IPS-NIHi7 (cell line): ENCODE measurements around the gene SFTPA2.
"Not testable (repeated sequence)": the region's sequence is repeated elsewhere in the genome, so short reads cannot be mapped to it uniquely, and the experiment has no call there.

ENCODE experiments used
- DNase-seq: peaks from one replicate; pipeline ENCODE4 v3.0.0; 2012; ENCODE audit warnings: mixed read lengths; ENCODE audit errors: extremely low spot score

Gene SFTPA2

GRCh38 chr10:79559726-79560125, 481 bp downstream of the SFTPA2 start:
- DNase-seq = no peak

- not testable (repeated sequence) for DNase-seq
Measured at GRCh38 chr10:79556961-79557360, 3.2 kb downstream of the SFTPA2 start.

- no peak for DNase-seq
Measured at GRCh38 chr10:79555354-79556309, 4.6 kb downstream of the SFTPA2 start.

- DNase-seq = no peak
Measured at GRCh38 chr10:79552143-79552542, 8.1 kb downstream of the SFTPA2 start.

GRCh38 chr10:79547973-79548372, 12.2 kb downstream of the SFTPA2 start:
- no peak for DNase-seq

GRCh38 chr10:79547128-79547527, 13.1 kb downstream of the SFTPA2 start:
- DNase-seq = not testable (repeated sequence)

GRCh38 chr10:79544926-79545659, 15.1 kb downstream of the SFTPA2 start:
- DNase-seq = not testable (repeated sequence)

- not testable (repeated sequence) for DNase-seq
Measured at GRCh38 chr10:79544408-79544807, 15.8 kb downstream of the SFTPA2 start.

GRCh38 chr10:79542626-79543025, 17.6 kb downstream of the SFTPA2 start:
- no peak for DNase-seq

GRCh38 chr10:79540930-79541329, 19.3 kb downstream of the SFTPA2 start:
- DNase-seq = not testable (repeated sequence)

- not testable (repeated sequence) for DNase-seq
Measured at GRCh38 chr10:79538311-79538710, 21.9 kb downstream of the SFTPA2 start.

- DNase-seq = not testable (repeated sequence)
Measured at GRCh38 chr10:79533903-79534175, 26.4 kb downstream of the SFTPA2 start.

GRCh38 chr10:79533142-79533902, 26.9 kb downstream of the SFTPA2 start:
- not testable (repeated sequence) for DNase-seq

- not testable (repeated sequence) for DNase-seq
Measured at GRCh38 chr10:79528261-79528660, 31.9 kb downstream of the SFTPA2 start.

GRCh38 chr10:79525049-79525710, 35.0 kb downstream of the SFTPA2 start:
- not testable (repeated sequence) for DNase-seq

- DNase-seq = not testable (repeated sequence)
Measured at GRCh38 chr10:79523157-79523853, 36.9 kb downstream of the SFTPA2 start.

GRCh38 chr10:79522464-79522863, 37.7 kb downstream of the SFTPA2 start:
- not testable (repeated sequence) for DNase-seq

GRCh38 chr10:79521751-79522150, 38.5 kb downstream of the SFTPA2 start:
- not testable (repeated sequence) for DNase-seq

- DNase-seq = not testable (repeated sequence)
Measured at GRCh38 chr10:79517567-79517966, 42.6 kb downstream of the SFTPA2 start.

GRCh38 chr10:79516532-79517205, 43.5 kb downstream of the SFTPA2 start:
- not testable (repeated sequence) for DNase-seq
